T-cell (primary cell): ENCODE data around the gene COLGALT1. TPM values are rescaled to one million over a fixed set of nuclear protein-coding genes. Genes with fewer than 3 reads are reported as not detected.

Experiments used
- ATAC-seq, 4 experiments: fragments of 200-7000 bp in 3 of 4; fragments of 150-1000 bp in 1 of 4; cut with Tn5 transposase; replicated peaks in 1 of 4; 1 replicate in 3 of 4; 2 replicates in 1 of 4; pipeline ENCODE4 v1.10.0; 2021; ENCODE audit warnings: moderate library complexity in 3 of 4, mild to moderate bottlenecking in 2 of 4, moderate number of reproducible peaks in 1 of 4
- CTCF ChIA-PET, 2 donors: fragments of 300-600 bp; sonication (Branson Sonifier 250); formaldehyde crosslinking; loops; one replicate each; lab custom pipeline; 2022; ENCODE audit warnings: antibody characterized with exemption in 2 of 2; lab: Charles Lee
- POLR2A ChIA-PET, 2 donors: fragments of 300-600 bp; sonication (Branson Sonifier 250); formaldehyde crosslinking; loops; one replicate each; lab custom pipeline; 2022; ENCODE audit warnings: antibody characterized with exemption in 2 of 2; lab: Charles Lee
- DNase-seq, 35 experiments: peaks; one replicate each; pipeline versions ENCODE4 v3.0.0 to v3.0.0-alpha.2; 2013 to 2023
- H3K27ac ChIP-seq: one replicate; pipeline ENCODE4 v1.5.1; 2013; ENCODE audit warnings: low read length
- H3K27me3 ChIP-seq, 2 experiments: replicated peaks in 1 of 2; 1 replicate in 1 of 2; 2 replicates in 1 of 2; pipeline versions ENCODE4 v1.6.1 to v1.7.0; 2013; ENCODE audit warnings: low read length in 1 of 2, mixed read lengths in 1 of 2; ENCODE audit not compliant: control insufficient read depth in 2 of 2, insufficient read depth in 2 of 2; ENCODE audit errors: extremely low read depth in 1 of 2
- H3K36me3 ChIP-seq, 2 donors: 1 replicate in 1 of 2; 2 replicates in 1 of 2; pipeline versions ENCODE4 v1.6.1 to v1.7.0; 2013; ENCODE audit warnings: low read length in 1 of 2; ENCODE audit not compliant: control insufficient read depth in 2 of 2, insufficient read depth in 1 of 2; ENCODE audit errors: extremely low read depth in 1 of 2
- H3K4me1 ChIP-seq, 2 experiments: 1 replicate in 1 of 2; 2 replicates in 1 of 2; pipeline versions ENCODE4 v1.6.1 to v1.7.0; 2013; ENCODE audit warnings: low read length in 2 of 2, mixed read lengths in 1 of 2; ENCODE audit not compliant: insufficient read depth in 2 of 2, control insufficient read depth in 1 of 2; ENCODE audit errors: extremely low read depth in 1 of 2
- H3K4me3 ChIP-seq, 2 donors: 1 replicate in 1 of 2; 2 replicates in 1 of 2; pipeline versions ENCODE4 v1.5.1 to v1.7.0; 2013; ENCODE audit warnings: mild to moderate bottlenecking in 2 of 2, low read length in 1 of 2, moderate library complexity in 1 of 2; ENCODE audit not compliant: control insufficient read depth in 1 of 2; ENCODE audit errors: extremely low read depth in 1 of 2
- H3K9me3 ChIP-seq: 2 replicates; pipeline ENCODE4 v1.7.0; 2013
- H3K27ac Mint-ChIP-seq, 2 donors: one replicate each; pipeline ENCODE4 v1.8.0; 2020 to 2021; ENCODE audit warnings: mild to moderate bottlenecking in 2 of 2, mixed read lengths in 2 of 2
- H3K27me3 Mint-ChIP-seq, 2 donors: one replicate each; pipeline ENCODE4 v1.8.0; 2021 to 2022; ENCODE audit warnings: mixed read lengths in 2 of 2
- H3K36me3 Mint-ChIP-seq: one replicate; pipeline ENCODE4 v1.8.0; 2021; ENCODE audit warnings: mixed read lengths
- H3K4me1 Mint-ChIP-seq, 3 donors: one replicate each; pipeline ENCODE4 v1.8.0; 2020 to 2022; ENCODE audit warnings: mixed read lengths in 3 of 3, mild to moderate bottlenecking in 1 of 3
- H3K4me3 Mint-ChIP-seq, 3 donors: one replicate each; pipeline ENCODE4 v1.8.0; 2020 to 2022; ENCODE audit warnings: mild to moderate bottlenecking in 3 of 3, mixed read lengths in 3 of 3, moderate library complexity in 3 of 3
- H3K9me3 Mint-ChIP-seq, 3 donors: one replicate each; pipeline ENCODE4 v1.8.0; 2020 to 2022; ENCODE audit warnings: mixed read lengths in 3 of 3
- WGBS: methylation state at CpG from one replicate; pipeline ENCODE4 v1.1.5; 2013; ENCODE audit warnings: missing lambda C conversion rate; ENCODE audit not compliant: insufficient coverage; 5-methylcytosine and 5-hydroxymethylcytosine counted together
- total RNA-seq, 35 experiments: library from RNA in 6 of 35; stranded (reverse) in 6 of 35; fragments of 120-200 nt in 1 of 35; gene quantifications; one replicate each; pipeline versions ENCODE4 v1.2.1 to v1.2.4 and lab custom pipeline; 2013 to 2026

Gene COLGALT1
- total RNA-seq, 5 donors from 2014 or later (not counting 1 experiment from before 2014, with no cell fraction given) = 43.0 to 78.1 (median 70.8) TPM

DNA sequence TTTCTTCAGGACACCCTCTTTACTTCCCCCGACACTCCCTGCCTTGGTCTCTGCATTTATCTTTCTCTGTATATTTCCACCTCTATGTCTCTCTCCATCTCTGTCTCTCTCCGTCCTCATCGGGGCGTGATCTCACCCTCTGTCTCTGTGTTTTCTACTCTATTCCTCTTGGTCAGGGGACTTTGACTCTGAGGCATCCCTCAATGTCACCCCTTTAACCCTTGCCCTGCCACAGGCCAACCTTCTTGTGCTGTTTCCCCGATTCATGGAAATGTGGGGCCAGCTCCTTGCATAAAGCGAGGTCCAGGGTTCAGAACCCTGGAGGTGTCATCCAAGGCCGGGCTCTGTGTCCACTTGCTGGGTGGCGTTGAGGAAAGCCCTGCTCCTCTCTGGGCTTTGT, 46.8 kb downstream of the COLGALT1 start:
- peaks cover 0 to 50% of the 10 kb centered on the region in 2 experiments for H3K27me3 ChIP-seq
- no peak for ATAC-seq
- DNase-seq = no peak
- H3K27ac ChIP-seq = no peak overlapping the region
- Mint-ChIP-seq H3K9me3 (no peaks in the 10 kb centered on the region), H3K4me1 (peaks cover 5 to 10% (median 7%) of the 10 kb centered on the region in 3 donors), H3K27me3 (peaks cover 35 to 36% of the 10 kb centered on the region in 2 donors), H3K4me3 (no peak overlapping the region), H3K36me3 (no peaks in the 10 kb centered on the region), H3K27ac (no peak overlapping the region)
- CTCF ChIA-PET = no interaction called here
- no peak overlapping the region for H3K4me3 ChIP-seq
- peaks cover 0 to 18% of the 10 kb centered on the region in 2 experiments for H3K4me1 ChIP-seq
- POLR2A ChIA-PET = no interaction called here
- no peaks in the 10 kb centered on the region for H3K9me3 ChIP-seq
- 63% methylated on average over 8 of the region's 8 CpGs for WGBS
- no peaks in the 10 kb centered on the region for H3K36me3 ChIP-seq

DNA sequence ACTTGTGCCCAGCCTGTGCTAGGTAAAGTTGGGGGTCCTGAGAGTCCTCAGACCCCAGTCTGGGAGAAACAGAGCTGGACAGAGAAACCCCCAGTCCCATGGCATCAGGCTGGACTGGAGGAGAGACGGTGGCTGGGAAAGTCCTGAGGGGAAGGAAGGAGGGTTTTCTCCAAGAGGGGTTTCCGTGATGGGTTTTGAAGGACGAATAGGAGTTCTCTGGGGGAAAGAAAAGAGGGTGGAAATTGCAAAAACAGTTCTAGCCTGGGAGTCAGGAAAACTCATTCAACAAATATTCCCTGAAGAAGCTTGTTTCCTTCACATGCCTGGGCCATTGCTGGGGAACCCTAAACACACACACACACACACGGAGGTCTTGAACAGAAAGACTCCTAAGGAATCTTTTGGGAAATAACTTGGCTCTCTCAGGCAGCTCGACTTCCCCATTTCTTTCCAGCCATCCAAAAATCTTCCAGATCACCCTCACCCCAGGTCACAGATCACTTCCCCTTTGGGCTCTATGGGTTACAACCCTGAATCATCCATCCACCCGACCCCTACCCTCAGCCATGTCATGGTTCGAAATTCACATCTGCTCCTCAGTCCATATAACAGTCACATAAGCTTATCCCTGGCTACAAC, 47.5 kb downstream of the COLGALT1 start:
- 46% methylated on average over 4 of the region's 7 CpGs for WGBS
- no peak overlapping the region for H3K27ac ChIP-seq
- Mint-ChIP-seq H3K4me3 (no peak overlapping the region), H3K9me3 (no peaks in the 10 kb centered on the region), H3K36me3 (no peaks in the 10 kb centered on the region), H3K4me1 (peaks cover 5 to 10% (median 7%) of the 10 kb centered on the region in 3 donors), H3K27ac (no peak overlapping the region), H3K27me3 (peaks cover 35 to 36% of the 10 kb centered on the region in 2 donors)
- H3K27me3 ChIP-seq = peaks cover 0 to 50% of the 10 kb centered on the region in 2 experiments
- POLR2A ChIA-PET = no interaction called here
- peaks cover 0 to 18% of the 10 kb centered on the region in 2 experiments for H3K4me1 ChIP-seq
- ATAC-seq (no peak), DNase-seq (no peak)
- H3K4me3 ChIP-seq = no peak overlapping the region
- H3K36me3 ChIP-seq = no peaks in the 10 kb centered on the region
- CTCF ChIA-PET = interaction anchor here in 1 of 2 donors (0.6 kb wide), 1 partner anchor 223 kb away, joined by 3 read pairs; no protein-coding TSS in a partner anchor
- H3K9me3 ChIP-seq = no peaks in the 10 kb centered on the region

DNA sequence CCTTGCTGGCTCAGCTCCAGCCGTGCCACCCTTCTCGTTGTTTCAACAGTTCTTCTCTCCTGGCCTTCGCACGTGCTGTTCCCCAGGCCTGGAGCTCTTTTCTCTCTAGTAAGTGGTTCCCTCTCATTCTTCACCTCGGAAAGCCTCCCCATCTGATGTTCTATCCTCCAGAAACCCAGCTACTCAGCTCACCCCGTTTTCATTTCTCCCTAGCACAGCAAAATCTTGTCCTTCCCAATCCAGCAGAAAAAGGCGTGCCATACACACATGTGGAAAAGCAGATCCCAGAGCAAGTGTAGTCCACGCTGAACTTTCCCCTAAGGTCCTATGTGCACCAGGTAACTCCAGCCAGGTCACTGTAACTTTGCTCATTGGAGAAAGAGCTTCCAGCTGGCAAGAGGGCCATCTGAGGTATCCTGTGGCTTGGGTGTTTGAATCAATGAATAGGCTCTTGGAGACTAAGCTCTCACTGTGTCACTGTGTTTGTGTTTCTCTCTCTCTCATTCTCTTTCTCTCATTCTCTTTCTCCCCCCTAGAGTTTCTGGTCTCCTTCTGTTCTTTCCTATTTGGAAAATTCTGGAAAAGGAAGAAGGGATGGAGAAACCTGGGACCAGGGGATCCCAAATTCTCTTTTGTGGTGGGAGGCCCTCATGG, 49.0 kb downstream of the COLGALT1 start:
- Mint-ChIP-seq H3K4me3 (peak overlapping the region in 1 of 3 donors; percentile 86), H3K27ac (no peak overlapping the region), H3K4me1 (peaks cover 5 to 10% (median 7%) of the 10 kb centered on the region in 3 donors), H3K36me3 (no peaks in the 10 kb centered on the region), H3K27me3 (peaks cover 35 to 36% of the 10 kb centered on the region in 2 donors), H3K9me3 (no peaks in the 10 kb centered on the region)
- DNase-seq (no peak), ATAC-seq (no peak)
- 77% methylated on average over 8 of the region's 8 CpGs for WGBS
- H3K27me3 ChIP-seq = peaks cover 0 to 52% of the 10 kb centered on the region in 2 experiments
- POLR2A ChIA-PET = interaction anchor here (0.5 to 0.6 kb wide), 2 partner anchors 138 to 1087 kb away, joined by 6 to 7 read pairs; no protein-coding TSS in a partner anchor
- no peak overlapping the region for H3K27ac ChIP-seq
- CTCF ChIA-PET = interaction anchor here in 1 of 2 donors (0.6 kb wide), 2 partner anchors 49 to 441 kb away, joined by 3 to 5 read pairs; no protein-coding TSS in a partner anchor
- H3K4me3 ChIP-seq = no peak overlapping the region
- no peaks in the 10 kb centered on the region for H3K9me3 ChIP-seq
- H3K4me1 ChIP-seq = peaks cover 0 to 18% of the 10 kb centered on the region in 2 experiments
- no peaks in the 10 kb centered on the region for H3K36me3 ChIP-seq

DNA sequence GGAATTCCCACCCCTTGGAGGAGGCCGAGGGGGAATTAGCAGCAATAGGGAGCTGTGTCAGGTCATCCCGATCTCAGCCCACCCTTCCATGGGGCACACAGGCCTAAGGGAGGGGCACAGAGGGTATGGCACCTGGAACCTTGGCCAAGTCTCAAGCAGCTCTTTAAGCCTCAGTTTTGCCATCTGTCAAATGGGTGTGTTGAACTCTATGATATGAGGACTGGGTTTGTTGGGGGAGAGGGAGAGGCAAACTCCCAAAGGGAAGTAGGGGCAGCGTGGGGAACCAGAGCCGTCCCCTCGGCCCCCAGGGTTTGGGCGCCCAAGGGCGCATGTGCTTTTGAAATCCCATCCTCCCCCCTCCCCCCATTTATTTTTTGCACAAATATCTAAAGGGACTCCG, 49.7 kb downstream of the COLGALT1 start:
- H3K27me3 Mint-ChIP-seq = peaks cover 35 to 36% of the 10 kb centered on the region in 2 donors
- ChIA-PET CTCF (interaction anchor here in 1 of 2 donors (0.6 kb wide), 1 partner anchor 440 kb away, joined by 3 read pairs; no protein-coding TSS in a partner anchor), POLR2A (interaction anchor here in 1 of 2 donors (0.5 kb wide), 1 partner anchor 1087 kb away, joined by 7 read pairs; no protein-coding TSS in a partner anchor)
- ATAC-seq (no peak), DNase-seq (no peak)
- 100% methylated on average over 2 of the region's 8 CpGs for WGBS
- Histone ChIP-seq H3K36me3 (no peaks in the 10 kb centered on the region), H3K4me3 (no peak overlapping the region), H3K9me3 (no peaks in the 10 kb centered on the region), H3K27ac (no peak overlapping the region), H3K4me1 (peaks cover 0 to 18% of the 10 kb centered on the region in 2 experiments), H3K27me3 (peaks cover 0 to 52% of the 10 kb centered on the region in 2 experiments)
- H3K4me3 Mint-ChIP-seq = peak overlapping the region in 1 of 3 donors; percentile 86
- no peaks in the 10 kb centered on the region for H3K36me3 Mint-ChIP-seq
- H3K27ac Mint-ChIP-seq = no peak overlapping the region
- peaks cover 5 to 10% (median 7%) of the 10 kb centered on the region in 3 donors for H3K4me1 Mint-ChIP-seq
- H3K9me3 Mint-ChIP-seq = no peaks in the 10 kb centered on the region

DNA sequence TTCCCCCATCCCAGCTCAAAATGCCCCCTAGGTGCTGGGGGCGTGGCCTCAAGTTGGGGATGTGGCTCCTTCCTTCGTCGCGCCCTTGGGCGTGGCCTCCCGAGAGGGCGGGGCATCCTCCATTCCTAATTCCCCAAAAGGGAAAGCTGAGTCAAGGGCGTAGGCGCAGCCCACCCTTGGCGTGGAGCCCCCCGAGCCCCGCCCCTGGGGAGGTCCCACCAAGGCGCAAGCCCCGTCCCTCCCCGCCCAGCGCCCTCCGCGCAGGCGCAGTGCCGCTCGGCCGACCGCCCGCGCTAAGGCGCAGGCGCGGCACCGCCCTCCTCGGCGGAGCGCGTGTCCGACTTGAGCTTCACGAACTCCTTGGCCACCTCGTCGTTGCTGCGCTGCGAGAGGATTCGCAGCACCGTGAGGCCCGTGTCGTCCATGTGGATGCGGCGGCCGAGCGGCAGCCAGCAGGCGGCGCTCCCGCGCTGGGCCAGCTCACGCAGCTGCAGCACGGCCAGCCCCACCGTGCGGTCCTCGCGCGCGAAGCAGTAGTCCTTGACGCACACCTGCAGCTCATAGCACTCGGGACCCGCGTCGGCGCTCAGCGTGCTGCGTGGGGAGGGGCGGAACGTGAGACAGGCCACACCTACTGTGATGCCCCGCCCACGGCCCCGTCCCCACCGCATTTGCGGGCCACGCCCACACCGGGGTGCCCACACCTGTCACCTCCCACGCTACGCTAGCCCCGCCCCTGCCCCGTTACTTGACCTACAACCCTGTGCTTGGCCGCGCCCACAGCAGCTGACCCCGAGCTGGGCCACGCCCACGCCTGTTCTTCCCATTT, 50.5 kb downstream of the COLGALT1 start:
- peaks cover 0 to 46% of the 10 kb centered on the region in 2 experiments for H3K27me3 ChIP-seq
- H3K9me3 ChIP-seq = no peaks in the 10 kb centered on the region
- 4% methylated on average over 84 of the region's 85 CpGs for WGBS
- peaks cover 0 to 18% of the 10 kb centered on the region in 2 experiments for H3K4me1 ChIP-seq
- ChIA-PET POLR2A (interaction anchor here in 1 of 2 donors (0.6 to 1.0 kb wide), 2 partner anchors 158 to 253 kb away, joined by 3 read pairs; partner anchors contain the start of gene TMEM221), CTCF (interaction anchor here (0.5 to 1.2 kb wide), 11 partner anchors 15 to 487 kb away, joined by 3 to 6 read pairs (median 4); partner anchors contain the start of gene DDA1 (in 1 of the 2))
- DNase-seq (peak; percentile 58 to 90 (median 84)), ATAC-seq (peak; percentile 88 to 95 (median 92))
- no peak overlapping the region for H3K27ac ChIP-seq
- Mint-ChIP-seq H3K36me3 (no peaks in the 10 kb centered on the region), H3K27ac (peak overlapping the region in 1 of 2 donors; percentile 34), H3K9me3 (no peaks in the 10 kb centered on the region), H3K4me1 (peaks cover 5 to 10% (median 7%) of the 10 kb centered on the region in 3 donors), H3K27me3 (peaks cover 34 to 35% of the 10 kb centered on the region in 2 donors), H3K4me3 (peak overlapping the region; percentile 69 to 86 (median 74))
- no peaks in the 10 kb centered on the region for H3K36me3 ChIP-seq
- peak overlapping the region; percentile 44 to 58 for H3K4me3 ChIP-seq
